Measurements from ENCODE around the gene MRPS25.
A peak's percentile ranks its signal among the peaks of the same experiment; 100 is the strongest.
"Not testable (repeated sequence)": the region's sequence is repeated elsewhere in the genome, so short reads cannot be mapped to it uniquely, and the experiment has no call there.

Gene MRPS25

GRCh38 chr3:15042936-15043335, 22.2 kb downstream of the MRPS25 start:
- no peak for DNase-seq

GRCh38 chr3:15041950-15042349, 23.2 kb downstream of the MRPS25 start:
- no peak for DNase-seq

DNA sequence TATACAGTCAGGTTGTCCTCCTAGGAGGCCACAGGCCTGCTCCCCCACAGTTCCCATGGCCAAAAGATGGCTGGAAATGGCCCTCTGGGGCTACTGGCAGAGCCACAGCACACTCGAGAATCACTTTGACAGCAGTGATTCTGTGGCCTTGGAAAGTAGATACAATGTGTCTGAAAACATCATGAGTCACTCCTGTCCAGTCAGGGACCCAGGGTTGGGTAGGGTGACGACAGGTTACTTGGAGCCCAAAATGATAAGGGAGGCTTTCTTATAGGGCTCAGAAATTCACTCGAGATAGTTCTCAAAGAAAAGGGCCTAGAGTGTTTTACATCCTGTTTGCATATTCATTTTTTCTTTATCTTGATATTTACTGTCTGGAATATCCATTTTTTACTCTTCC, 24.3 kb downstream of the MRPS25 start:
- no peak for DNase-seq

DNA sequence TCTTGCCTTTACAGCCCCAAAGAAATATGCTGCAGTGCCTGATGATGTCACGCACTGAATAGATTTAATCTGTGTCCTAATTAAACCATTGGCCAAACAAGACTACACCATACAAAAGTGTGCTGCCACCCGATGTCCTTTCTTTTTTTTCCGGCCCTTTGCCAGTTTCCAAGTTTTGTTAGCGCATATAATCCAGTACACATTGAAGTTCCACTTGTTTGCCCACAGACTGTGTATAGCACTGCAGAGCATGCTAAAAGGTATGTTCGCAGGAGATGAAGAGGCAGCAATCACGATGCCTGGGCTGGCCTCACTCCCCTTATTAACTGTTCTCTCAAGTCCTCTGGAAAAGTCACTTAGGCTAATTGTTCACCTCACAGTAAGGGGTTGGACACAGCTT, 26.8 kb downstream of the MRPS25 start:
- DNase-seq = no peak

GRCh38 chr3:15033103-15033502, 32.0 kb downstream of the MRPS25 start:
- no peak for DNase-seq

GRCh38 chr3:15032650-15033049, 32.5 kb downstream of the MRPS25 start:
- DNase-seq = no peak

DNA sequence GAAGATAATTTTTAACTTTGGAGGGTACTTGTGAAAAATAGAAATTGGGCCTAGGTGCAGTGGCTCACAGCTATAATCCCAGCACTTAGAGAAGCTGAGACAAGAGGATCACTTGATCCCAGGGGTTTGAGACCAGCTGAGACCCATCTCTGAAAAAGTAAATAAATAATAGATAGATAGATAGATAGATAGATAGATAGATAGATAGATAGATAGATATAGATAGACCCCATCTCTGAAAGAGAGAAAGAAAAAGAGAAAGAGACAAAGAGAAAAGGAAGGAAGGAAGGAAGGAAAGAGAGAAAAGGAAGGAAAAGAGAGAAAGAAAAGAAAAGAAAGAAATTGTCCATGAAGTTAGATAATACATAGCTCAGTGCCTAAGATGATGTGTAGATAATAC, 35.5 kb downstream of the MRPS25 start:
- DNase-seq = no peak

- DNase-seq = peak; percentile 62
Measured at GRCh38 chr3:15023719-15024118, 41.4 kb downstream of the MRPS25 start.

GRCh38 chr3:15023249-15023648, 41.9 kb downstream of the MRPS25 start:
- DNase-seq = peak; percentile 59

DNA sequence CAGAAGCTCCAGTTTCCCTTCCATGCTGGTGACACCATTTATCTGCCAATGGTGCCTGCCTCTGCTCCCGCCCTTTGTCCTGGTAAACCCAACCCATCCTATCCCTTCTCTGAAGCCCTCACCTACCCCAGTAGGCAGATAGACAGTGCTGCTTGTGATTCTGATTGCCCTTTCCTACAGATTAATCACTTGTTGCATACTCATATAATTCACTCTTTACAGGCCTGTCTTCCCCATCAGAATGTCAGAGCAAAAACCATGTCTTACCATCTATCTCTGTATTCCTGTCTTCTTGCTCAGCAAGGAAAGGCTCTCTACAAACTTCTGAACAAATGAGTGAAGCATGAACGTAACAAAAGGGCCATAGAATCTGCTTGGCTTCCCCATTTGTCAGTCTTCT, 47.9 kb downstream of the MRPS25 start:
- DNase-seq = no peak

- DNase-seq = no peak
Measured at GRCh38 chr3:15015456-15015855, 49.7 kb downstream of the MRPS25 start.

DNA sequence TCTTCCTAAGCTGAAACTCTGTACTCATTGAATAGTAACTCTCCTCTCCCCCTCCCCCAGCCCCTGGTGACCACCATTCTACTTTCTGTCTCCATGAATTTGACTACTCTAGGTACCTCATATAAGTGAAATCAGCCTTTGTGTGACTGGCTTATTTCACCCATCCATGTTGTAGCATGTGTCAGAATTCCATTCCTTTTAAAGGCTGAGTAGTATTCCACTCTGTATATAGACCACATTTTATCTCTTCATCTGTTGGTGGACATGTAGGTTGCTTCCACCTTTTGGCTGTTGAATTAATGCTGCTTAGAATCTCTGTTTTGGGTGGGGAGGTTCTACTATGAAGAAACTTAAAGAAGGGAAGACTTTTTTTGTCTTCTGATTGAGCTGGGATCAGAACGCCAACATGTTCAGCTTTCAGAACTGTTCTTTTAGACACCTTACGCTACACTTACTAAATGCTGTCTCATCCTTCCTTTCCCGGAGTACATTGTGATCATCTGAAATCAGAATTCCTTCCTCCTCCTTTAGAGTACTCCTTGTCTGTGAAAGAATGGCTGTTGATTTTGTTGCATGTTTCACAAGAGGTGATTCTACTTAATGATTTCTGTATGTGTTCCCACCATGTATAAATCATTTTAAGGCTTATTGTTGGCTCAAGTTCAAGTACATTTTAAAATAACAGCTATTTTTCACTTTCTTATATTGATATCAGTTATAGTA, 50.3 kb downstream of the MRPS25 start:
- no peak for DNase-seq

DNA sequence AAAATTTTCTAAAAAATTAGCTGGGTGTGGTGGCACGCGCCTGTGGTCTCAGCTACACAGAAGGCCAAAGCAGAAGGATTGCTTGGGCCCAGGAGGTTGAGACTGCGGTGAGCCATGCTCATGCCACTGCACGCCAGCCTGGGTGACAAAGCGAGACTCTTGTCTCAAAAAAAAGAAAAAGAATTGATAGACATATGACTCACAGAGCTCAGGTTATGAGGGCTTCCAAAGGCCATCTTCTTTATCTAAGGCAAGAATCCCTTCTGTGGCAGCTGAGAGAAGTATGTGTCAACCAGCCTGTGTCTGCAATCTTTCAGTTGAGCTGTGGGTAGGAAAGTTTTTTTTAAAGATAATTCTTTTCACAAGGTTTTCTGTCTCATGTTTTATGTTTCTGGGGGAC, 53.9 kb downstream of the MRPS25 start:
- no peak for DNase-seq

DNA sequence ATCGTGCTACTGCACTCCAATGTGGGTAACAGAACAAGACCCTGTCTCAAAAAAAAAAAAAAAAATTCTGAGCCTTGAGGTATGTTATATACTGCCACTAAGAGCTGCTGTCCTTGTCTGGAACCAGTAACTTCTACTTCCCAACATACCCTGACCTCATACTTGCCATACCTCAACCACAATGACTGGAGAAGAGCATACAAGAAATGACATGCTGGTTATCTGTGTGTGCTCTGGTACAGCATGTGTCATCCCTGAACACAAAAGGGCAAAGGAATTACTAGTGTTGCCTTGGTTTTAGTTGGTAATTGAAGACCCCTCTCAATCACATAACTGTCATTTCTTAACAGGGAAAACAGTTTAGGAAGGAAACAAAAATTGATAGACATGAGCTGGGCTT, 54.5 kb downstream of the MRPS25 start:
- DNase-seq = no peak

- DNase-seq = no peak
Measured at GRCh38 chr3:15009167-15009566, 55.9 kb downstream of the MRPS25 start.

- DNase-seq = no peak
Measured at GRCh38 chr3:15007681-15008141, 57.4 kb downstream of the MRPS25 start.

- not testable (repeated sequence) for DNase-seq
Measured at GRCh38 chr3:14999182-14999581, 65.9 kb downstream of the MRPS25 start.
